Upper lobe of left lung (tissue), 4 donors: ENCODE results near the gene DPF3.

ENCODE experiments used
- EP300 ChIP-seq, 4 donors: sonication (generic); formaldehyde crosslinking; IDR thresholded peaks; one replicate each; pipeline ENCODE4 v1.5.1; 2017; ENCODE audit warnings: antibody characterized with exemption in 4 of 4, control low read depth in 2 of 4
- POLR2A ChIP-seq, 4 donors: fragments of 450-650 bp; IDR thresholded peaks; one replicate each; pipeline ENCODE4 v1.5.1; 2016 to 2017; ENCODE audit warnings: antibody characterized with exemption in 4 of 4, mild to moderate bottlenecking in 2 of 4
- POLR2AphosphoS5 ChIP-seq, 2 donors: sonication (generic); formaldehyde crosslinking; IDR thresholded peaks; one replicate each; pipeline ENCODE4 v1.5.1; 2017; ENCODE audit warnings: antibody characterized with exemption in 2 of 2
- TF ChIP-seq, protein P1 (sequence below), 6 experiments: fragments of 450-650 bp in 4 of 6; fragments of 200-600 bp in 2 of 6; sonication (generic) in 2 of 6; IDR thresholded peaks; one replicate each; pipeline ENCODE4 v1.5.1; 2016 to 2019; ENCODE audit warnings: antibody characterized with exemption in 6 of 6

- TF ChIP-seq, protein P1, sequence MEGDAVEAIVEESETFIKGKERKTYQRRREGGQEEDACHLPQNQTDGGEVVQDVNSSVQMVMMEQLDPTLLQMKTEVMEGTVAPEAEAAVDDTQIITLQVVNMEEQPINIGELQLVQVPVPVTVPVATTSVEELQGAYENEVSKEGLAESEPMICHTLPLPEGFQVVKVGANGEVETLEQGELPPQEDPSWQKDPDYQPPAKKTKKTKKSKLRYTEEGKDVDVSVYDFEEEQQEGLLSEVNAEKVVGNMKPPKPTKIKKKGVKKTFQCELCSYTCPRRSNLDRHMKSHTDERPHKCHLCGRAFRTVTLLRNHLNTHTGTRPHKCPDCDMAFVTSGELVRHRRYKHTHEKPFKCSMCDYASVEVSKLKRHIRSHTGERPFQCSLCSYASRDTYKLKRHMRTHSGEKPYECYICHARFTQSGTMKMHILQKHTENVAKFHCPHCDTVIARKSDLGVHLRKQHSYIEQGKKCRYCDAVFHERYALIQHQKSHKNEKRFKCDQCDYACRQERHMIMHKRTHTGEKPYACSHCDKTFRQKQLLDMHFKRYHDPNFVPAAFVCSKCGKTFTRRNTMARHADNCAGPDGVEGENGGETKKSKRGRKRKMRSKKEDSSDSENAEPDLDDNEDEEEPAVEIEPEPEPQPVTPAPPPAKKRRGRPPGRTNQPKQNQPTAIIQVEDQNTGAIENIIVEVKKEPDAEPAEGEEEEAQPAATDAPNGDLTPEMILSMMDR (IDR thresholded peaks at IDR 0.05) = no peak
- TF ChIP-seq EP300 (IDR thresholded peaks at IDR 0.05) = no peak
- no peak for TF ChIP-seq POLR2AphosphoS5 (IDR thresholded peaks at IDR 0.05)
- TF ChIP-seq POLR2A (IDR thresholded peaks at IDR 0.05) = no peak
Measured at GRCh38 chr14:72632727-72633126, 261.2 kb downstream of the DPF3 start.
